Measurements from ENCODE around the gene C6orf118. TPM values are rescaled to one million over a fixed set of nuclear protein-coding genes. Genes with fewer than 3 reads are reported as not detected.

The C6orf118 gene
- total RNA-seq, 1 donor from 2014 or later: not detected

GRCh38 chr6:165321150-165321549 lies 11.7 kb upstream of the C6orf118 start:
- no peak for DNase-seq (ENCODE audit: low spot score)
- Mint-ChIP-seq H3K27me3 (ENCODE audit: low read depth) (no peaks in the 10 kb centered on the region), H3K9me3 (ENCODE audit: low read depth) (peaks cover 42% of the 10 kb centered on the region), H3K4me1 (ENCODE audit: low read depth) (no peaks in the 10 kb centered on the region), H3K36me3 (ENCODE audit: low read depth) (peaks cover 6% of the 10 kb centered on the region), H3K27ac (ENCODE audit: unreplicated experiment) (no peak overlapping the region), H3K4me3 (ENCODE audit: unreplicated experiment) (no peak overlapping the region)
- TF ChIP-seq CTCF (IDR thresholded peaks at IDR 0.05): no peak

GRCh38 chr6:165317723-165318122 lies 8.3 kb upstream of the C6orf118 start:
- peaks cover 33% of the 10 kb centered on the region for H3K9me3 Mint-ChIP-seq (ENCODE audit: low read depth)
- H3K27me3 Mint-ChIP-seq (ENCODE audit: low read depth): peaks cover 3% of the 10 kb centered on the region

GRCh38 chr6:165306955-165307354 lies 2.5 kb downstream of the C6orf118 start:
- Mint-ChIP-seq H3K9me3 (ENCODE audit: low read depth) (peaks cover 7% of the 10 kb centered on the region), H3K27ac (ENCODE audit: unreplicated experiment) (no peak overlapping the region), H3K4me3 (ENCODE audit: unreplicated experiment) (no peak overlapping the region), H3K4me1 (ENCODE audit: low read depth) (peaks cover 8% of the 10 kb centered on the region), H3K36me3 (ENCODE audit: low read depth) (no peaks in the 10 kb centered on the region), H3K27me3 (ENCODE audit: low read depth) (no peaks in the 10 kb centered on the region)
- no peak for DNase-seq (ENCODE audit: low spot score)
- no peak for TF ChIP-seq CTCF (IDR thresholded peaks at IDR 0.05)

More at GRCh38 chr6:165317723-165318122, 8.3 kb upstream of the C6orf118 start:
- DNase-seq (ENCODE audit: low spot score): no peak
- TF ChIP-seq CTCF (IDR thresholded peaks at IDR 0.05): no peak
- Mint-ChIP-seq H3K4me3 (ENCODE audit: unreplicated experiment) (no peak overlapping the region), H3K27ac (ENCODE audit: unreplicated experiment) (no peak overlapping the region), H3K4me1 (ENCODE audit: low read depth) (no peaks in the 10 kb centered on the region), H3K36me3 (ENCODE audit: low read depth) (peaks cover 5% of the 10 kb centered on the region)

GRCh38 chr6:165301372-165302246 lies 7.8 kb downstream of the C6orf118 start:
- no peaks in the 10 kb centered on the region for H3K36me3 Mint-ChIP-seq (ENCODE audit: low read depth)
- H3K4me3 Mint-ChIP-seq (ENCODE audit: unreplicated experiment): no peak overlapping the region
- H3K27ac Mint-ChIP-seq (ENCODE audit: unreplicated experiment): no peak overlapping the region
- TF ChIP-seq CTCF (IDR thresholded peaks at IDR 0.05): no peak
- no peaks in the 10 kb centered on the region for H3K4me1 Mint-ChIP-seq (ENCODE audit: low read depth)
- H3K27me3 Mint-ChIP-seq (ENCODE audit: low read depth): no peaks in the 10 kb centered on the region
- peaks cover 7% of the 10 kb centered on the region for H3K9me3 Mint-ChIP-seq (ENCODE audit: low read depth)
- peak; percentile 84 for DNase-seq (ENCODE audit: low spot score)

GRCh38 chr6:165300422-165300936 lies 8.9 kb downstream of the C6orf118 start:
- H3K4me1 Mint-ChIP-seq (ENCODE audit: low read depth): no peaks in the 10 kb centered on the region
- no peak for DNase-seq (ENCODE audit: low spot score)
- H3K36me3 Mint-ChIP-seq (ENCODE audit: low read depth): no peaks in the 10 kb centered on the region
- H3K27me3 Mint-ChIP-seq (ENCODE audit: low read depth): no peaks in the 10 kb centered on the region
- TF ChIP-seq CTCF (IDR thresholded peaks at IDR 0.05): no peak
- no peak overlapping the region for H3K4me3 Mint-ChIP-seq (ENCODE audit: unreplicated experiment)
- H3K27ac Mint-ChIP-seq (ENCODE audit: unreplicated experiment): no peak overlapping the region
- H3K9me3 Mint-ChIP-seq (ENCODE audit: low read depth): peaks cover 7% of the 10 kb centered on the region

Measured in chondrocyte (in vitro differentiated cells).